ENCODE measurements around the gene PSENEN. TPM values are rescaled to one million over a fixed set of nuclear protein-coding genes. Genes with fewer than 3 reads are reported as not detected.

Gene PSENEN
- total RNA-seq, 1 donor from 2014 or later, result 83.8 TPM

GRCh38 chr19:35751839-35752745 is 6.6 kb downstream of the PSENEN start:
- Mint-ChIP-seq H3K36me3 (ENCODE audit: insufficient read depth) (peaks cover 16% of the 10 kb centered on the region), H3K4me3 (ENCODE audit: low read depth) (no peak overlapping the region), H3K27me3 (peaks cover 20% of the 10 kb centered on the region), H3K9me3 (ENCODE audit: low read depth) (no peaks in the 10 kb centered on the region), H3K27ac (no peak overlapping the region), H3K4me1 (ENCODE audit: low read depth) (peaks cover 20% of the 10 kb centered on the region)
- no peak for TF ChIP-seq CTCF (IDR thresholded peaks at IDR 0.05; ENCODE audit: unreplicated experiment)
- DNase-seq (ENCODE audit: low spot score, unreplicated experiment), result no peak

DNA sequence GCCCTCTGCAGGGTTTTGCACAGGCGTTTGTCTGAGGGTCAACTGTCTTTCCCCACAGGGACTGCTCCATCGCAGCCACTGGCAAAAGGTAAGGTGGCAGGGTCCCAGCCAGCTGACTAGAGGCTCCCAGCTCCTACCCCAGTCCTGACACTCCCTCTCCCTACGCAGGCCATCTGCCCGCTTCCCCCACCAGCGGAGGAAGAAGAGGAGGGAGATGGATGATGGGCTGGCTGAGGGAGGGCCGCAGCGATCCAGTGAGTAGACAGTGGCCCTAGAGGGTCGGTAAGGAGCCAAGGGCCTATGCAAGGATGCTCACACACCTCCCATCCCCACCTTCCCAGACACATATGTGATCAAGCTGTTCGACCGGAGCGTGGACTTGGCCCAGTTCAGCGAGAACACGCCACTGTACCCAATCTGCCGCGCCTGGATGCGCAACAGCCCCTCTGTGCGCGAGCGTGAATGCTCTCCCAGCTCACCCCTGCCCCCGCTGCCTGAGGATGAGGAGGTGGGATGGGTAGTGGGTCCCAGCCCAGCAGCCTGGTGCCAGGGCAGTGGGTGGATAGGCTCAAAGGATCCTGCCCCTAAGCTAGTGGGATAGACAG is 7.4 kb downstream of the PSENEN start:
- Mint-ChIP-seq H3K9me3 (ENCODE audit: low read depth) (no peaks in the 10 kb centered on the region), H3K27ac (no peak overlapping the region), H3K4me3 (ENCODE audit: low read depth) (no peak overlapping the region), H3K36me3 (ENCODE audit: insufficient read depth) (peaks cover 15% of the 10 kb centered on the region), H3K4me1 (ENCODE audit: low read depth) (peaks cover 20% of the 10 kb centered on the region), H3K27me3 (peaks cover 20% of the 10 kb centered on the region)
- TF ChIP-seq CTCF (IDR thresholded peaks at IDR 0.05; ENCODE audit: unreplicated experiment), result no peak
- no peak for DNase-seq (ENCODE audit: low spot score, unreplicated experiment)

- Mint-ChIP-seq H3K4me3 (ENCODE audit: low read depth) (no peak overlapping the region), H3K27me3 (peaks cover 20% of the 10 kb centered on the region), H3K4me1 (ENCODE audit: low read depth) (peaks cover 13% of the 10 kb centered on the region), H3K9me3 (ENCODE audit: low read depth) (no peaks in the 10 kb centered on the region), H3K27ac (no peak overlapping the region), H3K36me3 (ENCODE audit: insufficient read depth) (peaks cover 13% of the 10 kb centered on the region)
- no peak for TF ChIP-seq CTCF (IDR thresholded peaks at IDR 0.05; ENCODE audit: unreplicated experiment)
- DNase-seq (ENCODE audit: low spot score, unreplicated experiment), result no peak
Observed at GRCh38 chr19:35753634-35754369, 8.4 kb downstream of the PSENEN start.

- Mint-ChIP-seq H3K4me1 (ENCODE audit: low read depth) (peaks cover 13% of the 10 kb centered on the region), H3K4me3 (ENCODE audit: low read depth) (no peak overlapping the region), H3K27me3 (peaks cover 20% of the 10 kb centered on the region), H3K36me3 (ENCODE audit: insufficient read depth) (peaks cover 13% of the 10 kb centered on the region), H3K27ac (no peak overlapping the region), H3K9me3 (ENCODE audit: low read depth) (no peaks in the 10 kb centered on the region)
- TF ChIP-seq CTCF (IDR thresholded peaks at IDR 0.05; ENCODE audit: unreplicated experiment), result no peak
- DNase-seq (ENCODE audit: low spot score, unreplicated experiment), result no peak
Observed at GRCh38 chr19:35754370-35755130, 9.1 kb downstream of the PSENEN start.
